Mesendoderm (in vitro differentiated cells): ENCODE measurements around the gene PRDX3.

Source experiments
- DNase-seq: peaks from one replicate; pipeline ENCODE4 v3.0.0; 2013
- H2AK5ac ChIP-seq: 2 replicates; pipeline ENCODE4 v1.6.1; 2013; ENCODE audit warnings: low read length, inconsistent platforms
- H2BK120ac ChIP-seq: 2 replicates; pipeline ENCODE4 v1.6.1; 2013; ENCODE audit warnings: low read depth, mild to moderate bottlenecking, low read length, moderate library complexity, mixed read lengths
- H2BK15ac ChIP-seq: replicated peaks from 2 replicates; pipeline ENCODE4 v1.6.1; 2013; ENCODE audit warnings: low read depth, mild to moderate bottlenecking, moderate library complexity
- H2BK5ac ChIP-seq: 2 replicates; pipeline ENCODE4 v1.6.1; 2013; ENCODE audit warnings: low read length, inconsistent platforms
- H3K18ac ChIP-seq: 2 replicates; pipeline ENCODE4 v1.6.1; 2013; ENCODE audit warnings: mild to moderate bottlenecking, low read length, mixed read lengths
- H3K23ac ChIP-seq: one replicate; pipeline ENCODE4 v1.6.1; 2013; ENCODE audit warnings: low read length
- H3K27ac ChIP-seq: 2 replicates; pipeline ENCODE4 v1.5.1; 2013; ENCODE audit warnings: low read depth, mild to moderate bottlenecking, inconsistent platforms, low read length, moderate library complexity
- H3K27me3 ChIP-seq: 2 replicates; pipeline ENCODE4 v1.6.1; 2013; ENCODE audit warnings: low read length, control low read depth, mild to moderate bottlenecking, inconsistent platforms; ENCODE audit not compliant: insufficient read depth, poor library complexity
- H3K36me3 ChIP-seq: 2 replicates; pipeline ENCODE4 v1.6.1; 2013; ENCODE audit warnings: low read length, inconsistent platforms; ENCODE audit not compliant: control insufficient read depth, insufficient read depth
- H3K4ac ChIP-seq: one replicate; pipeline ENCODE4 v1.6.1; 2013; ENCODE audit warnings: low read depth, mild to moderate bottlenecking, low read length, moderate library complexity
- H3K4me1 ChIP-seq: 2 replicates; pipeline ENCODE4 v1.6.1; 2013; ENCODE audit warnings: low read depth, low read length, inconsistent platforms; ENCODE audit not compliant: control insufficient read depth
- H3K4me2 ChIP-seq: 2 replicates; pipeline ENCODE4 v1.6.1; 2013; ENCODE audit warnings: low read length
- H3K4me3 ChIP-seq: 2 replicates; pipeline ENCODE4 v1.5.1; 2013; ENCODE audit warnings: mild to moderate bottlenecking, low read length
- H3K56ac ChIP-seq: one replicate; pipeline ENCODE4 v1.6.1; 2013; ENCODE audit warnings: low read length
- H3K79me1 ChIP-seq: 2 replicates; pipeline ENCODE4 v1.6.1; 2013; ENCODE audit warnings: low read length, inconsistent platforms
- H3K79me2 ChIP-seq: 2 replicates; pipeline ENCODE4 v1.6.1; 2013; ENCODE audit warnings: mild to moderate bottlenecking, low read length; ENCODE audit not compliant: control insufficient read depth, insufficient read depth
- H3K9ac ChIP-seq: 2 replicates; pipeline ENCODE4 v1.6.1; 2013; ENCODE audit warnings: low read length, inconsistent platforms
- H4K5ac ChIP-seq: one replicate; pipeline ENCODE4 v1.6.1; 2013; ENCODE audit warnings: low read length
- H4K8ac ChIP-seq: one replicate; pipeline ENCODE4 v1.6.1; 2013; ENCODE audit warnings: low read depth, mild to moderate bottlenecking, control low read depth, low read length, moderate library complexity
- WGBS: extraction: QIAGEN DNeasy Blood & Tissue Kit; methylation state at CpG from one replicate; pipeline ENCODE4 v1.1.7; 2013; ENCODE audit warnings: low lambda C conversion rate, missing lambda C conversion rate; ENCODE audit not compliant: insufficient coverage; ENCODE audit errors: extremely low coverage; 5-methylcytosine and 5-hydroxymethylcytosine counted together

The PRDX3 gene

GRCh38 chr10:119209035-119209735 lies 30.6 kb upstream of the PRDX3 start:
- Histone ChIP-seq H3K4me1 (peaks cover 8% of the 10 kb centered on the region), H4K8ac (no peak overlapping the region), H3K4ac (no peak overlapping the region), H3K18ac (peak overlapping the region; percentile 65), H3K23ac (peak overlapping the region; percentile 15), H2BK120ac (no peak overlapping the region), H3K27ac (no peak overlapping the region), H3K4me2 (peak overlapping the region; percentile 9), H3K27me3 (peaks cover 8% of the 10 kb centered on the region), H3K79me2 (no peaks in the 10 kb centered on the region), H3K56ac (peak overlapping the region; percentile 30), H3K4me3 (no peak overlapping the region), H4K5ac (no peak overlapping the region), H3K36me3 (no peaks in the 10 kb centered on the region), H2BK15ac (no peak overlapping the region), H2AK5ac (no peak overlapping the region), H2BK5ac (no peak overlapping the region), H3K79me1 (no peaks in the 10 kb centered on the region), H3K9ac (peak overlapping the region; percentile 52)
- no CpG with 5 or more reads among the region's 15 CpGs for WGBS
- DNase-seq = peak; percentile 78

- no peak overlapping the region for H4K5ac ChIP-seq
- H3K23ac ChIP-seq = no peak overlapping the region
- H2AK5ac ChIP-seq = no peak overlapping the region
- H3K4ac ChIP-seq = no peak overlapping the region
- no peak overlapping the region for H3K18ac ChIP-seq
- H3K27me3 ChIP-seq = peaks cover 8% of the 10 kb centered on the region
- H3K56ac ChIP-seq = peak overlapping the region; percentile 30
- H3K4me1 ChIP-seq = peaks cover 8% of the 10 kb centered on the region
- H2BK15ac ChIP-seq = no peak overlapping the region
- H4K8ac ChIP-seq = no peak overlapping the region
- no peak overlapping the region for H2BK5ac ChIP-seq
- H3K4me2 ChIP-seq = peak overlapping the region; percentile 23
- H3K79me1 ChIP-seq = no peaks in the 10 kb centered on the region
- H3K79me2 ChIP-seq = no peaks in the 10 kb centered on the region
- WGBS = no CpG with 5 or more reads among the region's 3 CpGs
- H3K4me3 ChIP-seq = no peak overlapping the region
- DNase-seq = no peak
- H2BK120ac ChIP-seq = no peak overlapping the region
- no peaks in the 10 kb centered on the region for H3K36me3 ChIP-seq
- H3K27ac ChIP-seq = no peak overlapping the region
- H3K9ac ChIP-seq = peak overlapping the region; percentile 63
These were observed 29.9 kb upstream of the PRDX3 start for GRCh38 chr10:119208553-119208940.

GRCh38 chr10:119207713-119208552 lies 29.3 kb upstream of the PRDX3 start:
- WGBS = no CpG with 5 or more reads among the region's 62 CpGs
- Histone ChIP-seq H3K56ac (peak overlapping the region; percentile 73), H2AK5ac (no peak overlapping the region), H3K4me1 (peaks cover 8% of the 10 kb centered on the region), H2BK120ac (no peak overlapping the region), H3K18ac (no peak overlapping the region), H3K36me3 (no peaks in the 10 kb centered on the region), H3K4me2 (peak overlapping the region; percentile 23), H2BK5ac (no peak overlapping the region), H3K27ac (peak overlapping the region; percentile 17), H3K79me1 (no peaks in the 10 kb centered on the region), H3K4ac (no peak overlapping the region), H3K23ac (no peak overlapping the region), H3K9ac (peak overlapping the region; percentile 63), H4K8ac (no peak overlapping the region), H4K5ac (no peak overlapping the region), H3K27me3 (peaks cover 8% of the 10 kb centered on the region), H3K4me3 (peak overlapping the region; percentile 46), H3K79me2 (no peaks in the 10 kb centered on the region), H2BK15ac (no peak overlapping the region)
- no peak for DNase-seq

GRCh38 chr10:119207366-119207666 lies 28.7 kb upstream of the PRDX3 start, which contains the start of gene GRK5:
Gene GRK5, plus strand, starts transcription at chr10:119207571. Its CDS starts 347 bp downstream, at chr10:119207918.
- Histone ChIP-seq H3K18ac (peak within 1 kb of the TSS; percentile 99), H4K5ac (no peak within 1 kb of the TSS), H2AK5ac (no peak within 1 kb of the TSS), H3K23ac (no peak within 1 kb of the TSS), H3K79me1 (no peaks in the 10 kb centered on the region), H3K4me1 (peaks cover 8% of the 10 kb centered on the region), H3K56ac (peak within 1 kb of the TSS; percentile 88), H3K4me3 (peak within 1 kb of the TSS; percentile 46), H3K79me2 (no peaks in the 10 kb centered on the region), H3K4ac (peak within 1 kb of the TSS; percentile 97), H3K27me3 (peaks cover 8% of the 10 kb centered on the region), H2BK120ac (peak within 1 kb of the TSS; percentile 66), H3K36me3 (no peaks in the 10 kb centered on the region), H4K8ac (peak within 1 kb of the TSS; percentile 78), H2BK5ac (peak within 1 kb of the TSS; percentile 55), H3K9ac (peak within 1 kb of the TSS; percentile 80), H3K4me2 (peak within 1 kb of the TSS; percentile 52), H2BK15ac (no peak within 1 kb of the TSS), H3K27ac (peak within 1 kb of the TSS; percentile 90)
- WGBS = no CpG with 5 or more reads among the region's 34 CpGs
- peak; percentile 98 for DNase-seq

GRCh38 chr10:119206603-119207365 lies 28.2 kb upstream of the PRDX3 start:
- Histone ChIP-seq H3K79me1 (no peaks in the 10 kb centered on the region), H3K4ac (peak overlapping the region; percentile 97), H3K27me3 (peaks cover 8% of the 10 kb centered on the region), H2BK15ac (no peak overlapping the region), H4K5ac (no peak overlapping the region), H3K56ac (peak overlapping the region; percentile 88), H3K36me3 (no peaks in the 10 kb centered on the region), H3K9ac (peak overlapping the region; percentile 80), H3K18ac (peak overlapping the region; percentile 99), H3K4me1 (peaks cover 7% of the 10 kb centered on the region), H2AK5ac (no peak overlapping the region), H2BK120ac (peak overlapping the region; percentile 66), H2BK5ac (peak overlapping the region; percentile 55), H4K8ac (peak overlapping the region; percentile 78), H3K4me2 (peak overlapping the region; percentile 52), H3K4me3 (peak overlapping the region; percentile 44), H3K27ac (peak overlapping the region; percentile 90), H3K79me2 (no peaks in the 10 kb centered on the region), H3K23ac (no peak overlapping the region)
- WGBS = no CpG with 5 or more reads among the region's 97 CpGs
- peak; percentile 72 for DNase-seq
